Uterus (tissue), 4 donors: ENCODE data around the gene GRIA1. TPM values are rescaled to one million over a fixed set of nuclear protein-coding genes. Genes with fewer than 3 reads are reported as not detected.

Source experiments
- DNase-seq, 2 donors: peaks; one replicate each; pipeline ENCODE4 v3.0.0-alpha.2; 2019 to 2020
- H3K27ac ChIP-seq, 2 donors: fragments of 200-600 bp; sonication (generic); 1 replicate in 1 of 2; 2 replicates in 1 of 2; pipeline ENCODE4 v1.5.1; 2016 to 2018
- H3K27me3 ChIP-seq, 2 donors: fragments of 200-600 bp; sonication (generic); one replicate each; pipeline ENCODE4 v1.5.1; 2018 to 2019; ENCODE audit warnings: control low read depth in 1 of 2
- H3K36me3 ChIP-seq, 2 donors: fragments of 200-600 bp; sonication (generic); one replicate each; pipeline ENCODE4 v1.5.1; 2019; ENCODE audit warnings: control low read depth in 1 of 2
- H3K4me1 ChIP-seq, 2 donors: fragments of 200-600 bp; sonication (generic); one replicate each; pipeline ENCODE4 v1.5.1; 2018 to 2019; ENCODE audit warnings: control low read depth in 1 of 2
- H3K4me3 ChIP-seq, 2 donors: fragments of 200-600 bp; sonication (generic); 1 replicate in 1 of 2; 2 replicates in 1 of 2; pipeline ENCODE4 v1.5.1; 2018 to 2019; ENCODE audit warnings: mild to moderate bottlenecking in 1 of 2
- H3K9me3 ChIP-seq, 2 donors: fragments of 200-600 bp; sonication (generic); one replicate each; pipeline ENCODE4 v1.5.1; 2019; ENCODE audit warnings: control low read depth in 1 of 2
- POLR2A ChIP-seq, 2 donors: fragments of 450-650 bp; IDR thresholded peaks; one replicate each; pipeline ENCODE4 v1.6.1; 2016; ENCODE audit warnings: antibody characterized with exemption in 2 of 2, mild to moderate bottlenecking in 1 of 2, moderate library complexity in 1 of 2
- intact Hi-C: fragments of 100-400 bp; cut with DNase I; formaldehyde crosslinking; loops from one replicate; pipeline ENCODE4 v1.15.1; 2023; ENCODE audit warnings: low total_unique reads
- total RNA-seq, 4 donors: library from RNA; depleted of rRNA in 3 of 4; stranded (reverse); fragments of >200 nt in 3 of 4; gene quantifications; one replicate each; pipeline versions ENCODE4 v1.1.0 to v1.2.4, GENCODE V29; 2014 to 2023
- TF ChIP-seq, protein P1 (sequence below), 4 experiments: fragments of 200-600 bp in 2 of 4; fragments of 450-650 bp in 2 of 4; sonication (generic) in 2 of 4; IDR thresholded peaks; one replicate each; pipeline ENCODE4 v1.5.1; 2016 to 2019; ENCODE audit warnings: antibody characterized with exemption in 4 of 4, mild to moderate bottlenecking in 2 of 4, moderate library complexity in 1 of 4
- donor health status: DM: yes; HTN: yes; CAD: no.

Gene GRIA1
- total RNA-seq, 4 donors from 2014 or later: 0.37 to 24.1 (median 1.5) TPM; not detected in 1

DNA sequence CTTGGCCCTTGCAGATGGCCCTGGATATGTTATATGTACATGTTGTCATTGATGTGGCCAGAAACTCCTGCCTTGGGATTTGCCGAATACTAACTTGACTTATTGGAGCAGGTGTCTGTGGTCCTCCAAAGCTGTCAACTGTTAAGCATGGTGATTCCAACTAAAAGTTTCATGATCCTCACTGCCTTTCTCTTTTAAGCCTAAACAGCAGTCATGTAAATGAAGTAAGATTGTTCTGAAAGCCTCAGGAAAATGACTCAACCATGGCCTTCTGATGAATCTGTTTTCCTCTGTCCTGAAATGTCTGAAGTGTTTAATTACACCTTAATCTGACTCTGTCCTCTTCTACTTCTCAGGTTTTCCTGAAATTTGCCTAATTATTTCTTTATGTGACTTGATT, 303.2 kb downstream of the GRIA1 start:
- no peak for TF ChIP-seq POLR2A (IDR thresholded peaks at IDR 0.05)
- TF ChIP-seq, protein P1, sequence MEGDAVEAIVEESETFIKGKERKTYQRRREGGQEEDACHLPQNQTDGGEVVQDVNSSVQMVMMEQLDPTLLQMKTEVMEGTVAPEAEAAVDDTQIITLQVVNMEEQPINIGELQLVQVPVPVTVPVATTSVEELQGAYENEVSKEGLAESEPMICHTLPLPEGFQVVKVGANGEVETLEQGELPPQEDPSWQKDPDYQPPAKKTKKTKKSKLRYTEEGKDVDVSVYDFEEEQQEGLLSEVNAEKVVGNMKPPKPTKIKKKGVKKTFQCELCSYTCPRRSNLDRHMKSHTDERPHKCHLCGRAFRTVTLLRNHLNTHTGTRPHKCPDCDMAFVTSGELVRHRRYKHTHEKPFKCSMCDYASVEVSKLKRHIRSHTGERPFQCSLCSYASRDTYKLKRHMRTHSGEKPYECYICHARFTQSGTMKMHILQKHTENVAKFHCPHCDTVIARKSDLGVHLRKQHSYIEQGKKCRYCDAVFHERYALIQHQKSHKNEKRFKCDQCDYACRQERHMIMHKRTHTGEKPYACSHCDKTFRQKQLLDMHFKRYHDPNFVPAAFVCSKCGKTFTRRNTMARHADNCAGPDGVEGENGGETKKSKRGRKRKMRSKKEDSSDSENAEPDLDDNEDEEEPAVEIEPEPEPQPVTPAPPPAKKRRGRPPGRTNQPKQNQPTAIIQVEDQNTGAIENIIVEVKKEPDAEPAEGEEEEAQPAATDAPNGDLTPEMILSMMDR (IDR thresholded peaks at IDR 0.05): no peak
- Histone ChIP-seq H3K9me3 (no peaks in the 10 kb centered on the region), H3K27ac (no peak overlapping the region), H3K27me3 (no peaks in the 10 kb centered on the region), H3K36me3 (no peaks in the 10 kb centered on the region), H3K4me1 (no peaks in the 10 kb centered on the region), H3K4me3 (no peak overlapping the region)
- DNase-seq: no peak
- intact Hi-C loops: no loop called here

GRCh38 chr5:153794327-153794726, 303.9 kb downstream of the GRIA1 start:
- H3K9me3 ChIP-seq: no peaks in the 10 kb centered on the region
- no peaks in the 10 kb centered on the region for H3K27me3 ChIP-seq
- no peaks in the 10 kb centered on the region for H3K4me1 ChIP-seq
- H3K27ac ChIP-seq: no peak overlapping the region
- DNase-seq: no peak
- TF ChIP-seq, protein P1 (IDR thresholded peaks at IDR 0.05): no peak
- no peak for TF ChIP-seq POLR2A (IDR thresholded peaks at IDR 0.05)
- no peaks in the 10 kb centered on the region for H3K36me3 ChIP-seq
- intact Hi-C loops: no loop called here
- no peak overlapping the region for H3K4me3 ChIP-seq

DNA sequence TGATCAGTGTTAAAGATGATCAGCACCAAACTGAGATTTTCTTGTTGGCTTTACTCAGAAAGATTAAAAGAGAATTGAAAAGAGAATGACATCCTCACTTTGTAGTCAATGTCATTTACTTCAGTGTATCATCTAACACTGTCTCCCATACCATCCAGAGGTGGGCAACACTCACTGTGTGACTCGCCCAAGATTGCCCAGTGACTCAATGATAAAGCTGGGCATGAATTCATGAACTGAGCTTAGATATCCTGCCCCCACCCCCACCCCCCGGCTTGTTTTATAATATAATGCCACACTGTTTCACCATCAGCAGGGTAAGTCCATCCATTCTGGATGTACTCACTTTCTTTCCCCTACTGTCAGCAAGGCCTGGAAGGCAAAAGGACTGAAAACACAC, 306.1 kb downstream of the GRIA1 start:
- H3K4me3 ChIP-seq: no peak overlapping the region
- no peaks in the 10 kb centered on the region for H3K9me3 ChIP-seq
- no peaks in the 10 kb centered on the region for H3K36me3 ChIP-seq
- intact Hi-C loops: no loop called here
- no peak for DNase-seq
- no peaks in the 10 kb centered on the region for H3K4me1 ChIP-seq
- H3K27ac ChIP-seq: no peak overlapping the region
- no peaks in the 10 kb centered on the region for H3K27me3 ChIP-seq
- TF ChIP-seq, protein P1 (IDR thresholded peaks at IDR 0.05): no peak
- no peak for TF ChIP-seq POLR2A (IDR thresholded peaks at IDR 0.05)

DNA sequence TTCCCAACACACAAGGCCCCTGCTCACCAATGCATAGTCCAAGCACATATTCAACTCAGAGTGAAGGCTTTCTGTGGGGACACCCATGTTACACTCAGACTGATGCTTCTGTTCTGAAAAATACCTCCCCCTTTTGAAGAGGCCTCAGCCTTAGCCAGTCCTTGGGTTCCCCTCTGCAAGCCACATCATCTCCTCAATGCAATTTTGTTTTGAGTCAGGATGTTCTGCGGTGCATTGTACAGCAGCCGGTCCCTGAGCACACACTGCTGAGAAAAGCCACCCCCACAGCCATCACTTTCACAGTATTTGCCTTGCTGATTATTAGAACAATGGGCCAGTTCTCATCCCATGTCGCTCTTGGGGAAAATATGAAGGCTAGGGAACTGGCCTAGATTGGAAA, 307.0 kb downstream of the GRIA1 start:
- no peak overlapping the region for H3K27ac ChIP-seq
- no peak for TF ChIP-seq POLR2A (IDR thresholded peaks at IDR 0.05)
- TF ChIP-seq, protein P1 (IDR thresholded peaks at IDR 0.05): no peak
- no peaks in the 10 kb centered on the region for H3K36me3 ChIP-seq
- intact Hi-C loops: no loop called here
- no peaks in the 10 kb centered on the region for H3K27me3 ChIP-seq
- DNase-seq: no peak
- H3K9me3 ChIP-seq: no peaks in the 10 kb centered on the region
- H3K4me3 ChIP-seq: no peak overlapping the region
- no peaks in the 10 kb centered on the region for H3K4me1 ChIP-seq

DNA sequence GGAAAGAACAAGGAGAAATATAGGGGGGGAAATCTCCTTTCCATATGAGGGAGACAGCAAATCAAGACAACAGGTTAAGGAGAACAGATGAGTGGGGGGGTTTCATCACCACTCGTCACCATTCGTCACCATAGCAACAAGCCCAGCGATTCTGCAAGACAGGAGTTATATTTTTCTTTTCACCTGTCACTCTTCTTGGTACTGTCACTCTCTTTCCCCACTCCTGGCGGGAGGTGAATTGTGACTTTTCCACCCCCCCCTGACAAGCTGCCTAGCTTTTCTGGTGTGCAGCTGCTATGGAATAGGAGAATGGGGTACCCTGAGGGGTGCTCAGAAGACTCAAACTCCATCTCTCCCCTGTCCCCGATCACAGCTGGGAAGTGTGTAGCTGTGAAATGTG, 308.4 kb downstream of the GRIA1 start:
- Histone ChIP-seq H3K27ac (no peak overlapping the region), H3K36me3 (no peaks in the 10 kb centered on the region), H3K4me3 (no peak overlapping the region), H3K27me3 (no peaks in the 10 kb centered on the region), H3K4me1 (no peaks in the 10 kb centered on the region), H3K9me3 (no peaks in the 10 kb centered on the region)
- TF ChIP-seq, protein P1 (IDR thresholded peaks at IDR 0.05): no peak
- TF ChIP-seq POLR2A (IDR thresholded peaks at IDR 0.05): no peak
- DNase-seq: no peak
- intact Hi-C loops: no loop called here
